ENCODE measurements around the gene MKNK1.

Gene MKNK1

DNA sequence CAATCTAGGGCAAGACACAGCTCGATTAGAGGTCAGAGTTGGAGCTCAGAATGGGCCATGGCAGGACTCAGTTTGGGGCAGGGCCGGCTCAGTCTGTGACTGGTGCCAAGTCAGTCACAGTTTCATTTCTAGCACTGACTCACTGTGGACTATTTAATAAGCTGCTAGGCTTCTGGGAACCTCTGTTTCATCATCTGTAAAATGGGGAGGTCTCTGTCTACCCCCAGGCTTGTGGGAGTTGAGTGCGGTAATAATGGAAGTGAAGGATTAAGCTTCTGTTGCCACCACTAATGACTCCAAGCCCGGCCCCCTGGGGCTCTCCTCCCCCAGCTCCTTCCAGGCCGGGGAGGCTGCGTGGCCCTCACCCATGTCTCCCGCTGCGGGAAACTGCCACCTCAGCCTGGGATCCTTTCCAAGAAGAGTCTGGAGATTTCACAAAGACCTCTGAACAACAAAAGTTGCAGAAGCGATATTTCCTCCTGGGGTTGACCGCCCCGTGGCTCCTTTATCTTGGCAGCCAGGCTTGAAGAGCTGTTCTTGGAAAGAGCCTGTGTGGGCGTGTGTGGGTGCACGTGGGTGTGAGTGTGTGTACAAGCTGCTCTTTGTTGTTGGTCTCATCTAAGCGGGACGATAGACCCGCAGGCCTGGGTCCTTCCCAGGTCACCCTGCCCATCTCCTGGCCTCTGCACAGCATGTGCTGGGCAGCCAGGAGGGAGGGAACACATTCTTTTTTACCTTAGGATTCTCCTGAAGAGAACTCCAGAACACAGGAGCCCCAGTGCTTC, 81.7 kb downstream of the MKNK1 start:
- DNase-seq (ENCODE audit: low spot score): no peak

GRCh38 chr1:46521414-46521813, 82.7 kb downstream of the MKNK1 start:
- DNase-seq (ENCODE audit: low spot score): no peak

DNA sequence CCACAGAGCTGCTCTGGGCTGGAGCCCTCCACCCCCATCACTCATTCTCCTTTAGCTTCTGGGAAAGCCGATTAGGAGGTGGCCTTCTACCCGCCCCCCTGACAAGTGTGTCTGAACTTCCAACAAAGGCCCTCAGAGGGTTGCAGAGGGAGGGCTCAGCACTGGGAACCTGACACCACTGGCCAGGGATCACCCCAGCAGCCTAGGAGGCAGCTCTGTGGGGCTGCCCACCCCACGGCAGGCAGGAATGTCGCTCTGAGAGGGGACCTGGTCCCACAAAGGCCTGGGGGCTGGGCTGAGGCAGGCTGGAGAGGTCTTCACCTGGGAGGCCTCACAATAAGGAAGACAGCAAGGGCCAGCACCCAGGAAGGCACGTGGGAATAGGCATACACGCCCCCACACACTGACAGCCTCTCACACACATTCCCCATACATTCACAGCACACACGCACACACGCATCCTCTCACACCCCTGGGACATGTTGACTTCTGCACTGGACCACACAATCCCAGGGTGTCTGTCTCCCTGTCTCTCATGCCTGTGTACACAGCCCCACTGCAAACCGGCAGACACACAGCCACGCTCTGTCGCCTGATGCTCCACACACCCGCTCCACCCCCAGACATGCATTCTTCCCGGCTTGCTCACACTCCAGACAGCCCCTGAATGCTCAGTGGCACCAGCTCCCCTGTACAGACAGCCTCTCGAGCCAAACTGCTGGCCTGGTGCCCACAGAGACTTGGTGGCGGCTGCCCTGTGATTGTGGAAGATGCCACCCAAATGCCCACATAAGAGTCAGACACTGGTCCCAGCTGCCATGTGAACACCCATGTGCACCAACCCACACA, 83.8 kb downstream of the MKNK1 start:
- DNase-seq (ENCODE audit: low spot score): no peak

DNA sequence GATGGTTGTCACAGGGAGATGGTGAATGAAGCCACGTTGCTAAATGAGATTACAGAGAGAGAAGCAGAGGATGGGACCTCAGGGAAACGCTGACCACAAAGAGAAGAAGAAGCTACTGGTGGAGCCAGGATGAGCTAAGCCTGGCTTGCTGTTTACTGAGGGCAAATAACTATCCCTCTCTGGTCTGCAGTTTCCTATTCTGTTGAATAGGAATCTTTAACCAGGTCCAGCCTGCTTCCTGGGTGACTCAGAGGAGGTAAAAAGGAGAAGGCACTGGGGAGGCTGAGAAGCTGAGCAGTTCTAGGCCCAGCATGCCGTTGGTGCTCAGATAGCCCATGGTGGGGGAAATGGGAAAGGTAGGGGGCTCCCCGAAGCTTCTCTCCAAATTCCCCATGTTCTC, 84.9 kb downstream of the MKNK1 start:
- no peak for DNase-seq (ENCODE audit: low spot score)

GRCh38 chr1:46517932-46518498, 86.1 kb downstream of the MKNK1 start:
- DNase-seq (ENCODE audit: low spot score): no peak

- no peak for DNase-seq (ENCODE audit: low spot score)
Observed at GRCh38 chr1:46517010-46517600, 87.0 kb downstream of the MKNK1 start.

DNA sequence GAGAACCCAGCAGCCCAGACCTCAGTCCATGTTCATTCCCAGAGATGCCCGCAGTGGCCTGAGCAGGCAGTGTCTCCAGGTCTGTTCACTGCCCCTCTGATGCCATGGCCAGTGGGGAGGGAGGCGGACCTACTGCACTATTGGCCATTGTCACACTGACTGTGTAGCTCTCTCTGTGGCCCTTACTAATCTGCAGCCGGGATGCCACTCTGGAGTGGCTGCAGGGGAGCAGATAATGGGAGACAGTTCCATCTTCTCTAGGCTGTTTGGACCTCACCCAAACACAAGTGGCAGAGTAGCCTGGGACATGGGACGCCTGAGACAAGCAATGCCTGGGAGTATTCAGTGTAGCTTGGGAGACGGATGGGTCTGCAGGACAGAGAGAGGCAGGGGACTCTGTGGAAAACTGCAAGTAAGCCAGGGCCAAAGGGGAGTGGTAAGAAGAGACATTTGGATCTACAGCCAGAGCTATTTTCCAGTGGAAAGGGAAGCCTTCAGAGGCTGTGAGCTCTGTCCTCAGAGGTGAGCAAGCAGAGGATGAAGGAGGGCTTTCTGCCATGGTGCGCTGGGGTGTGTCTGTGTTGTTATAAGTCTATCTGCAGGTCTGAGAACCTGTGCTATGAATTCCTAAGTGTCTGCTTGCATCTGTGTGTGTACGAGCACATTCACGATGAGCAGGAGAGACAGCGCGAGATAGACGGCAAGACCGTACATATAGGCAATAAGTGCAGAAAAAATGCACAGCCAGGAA, 87.7 kb downstream of the MKNK1 start:
- no peak for DNase-seq (ENCODE audit: low spot score)

GRCh38 chr1:46515576-46515975, 88.5 kb downstream of the MKNK1 start:
- DNase-seq (ENCODE audit: low spot score): no peak

- no peak for DNase-seq (ENCODE audit: low spot score)
Observed at GRCh38 chr1:46513536-46513935, 90.5 kb downstream of the MKNK1 start.

DNA sequence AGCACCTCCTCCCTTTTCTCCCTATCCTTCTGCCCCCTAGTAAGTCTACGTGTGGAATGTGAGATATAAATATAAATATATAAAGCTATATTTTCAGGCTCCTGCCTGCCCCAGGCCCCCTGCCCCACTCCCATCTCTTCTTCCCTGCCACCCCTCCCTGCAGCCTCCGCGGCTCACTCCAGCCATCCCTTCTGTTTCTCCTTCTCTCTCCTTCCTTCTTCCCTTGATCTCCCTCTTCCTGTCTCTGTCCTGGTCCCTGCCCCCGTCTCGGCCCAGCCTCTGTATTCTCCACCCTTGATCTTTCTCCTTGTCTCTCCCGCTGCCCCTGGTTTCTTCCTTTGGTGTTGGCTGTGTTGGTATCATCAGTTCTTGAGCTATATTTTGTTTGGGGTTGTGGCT, 91.3 kb downstream of the MKNK1 start:
- no peak for DNase-seq (ENCODE audit: low spot score)

DNA sequence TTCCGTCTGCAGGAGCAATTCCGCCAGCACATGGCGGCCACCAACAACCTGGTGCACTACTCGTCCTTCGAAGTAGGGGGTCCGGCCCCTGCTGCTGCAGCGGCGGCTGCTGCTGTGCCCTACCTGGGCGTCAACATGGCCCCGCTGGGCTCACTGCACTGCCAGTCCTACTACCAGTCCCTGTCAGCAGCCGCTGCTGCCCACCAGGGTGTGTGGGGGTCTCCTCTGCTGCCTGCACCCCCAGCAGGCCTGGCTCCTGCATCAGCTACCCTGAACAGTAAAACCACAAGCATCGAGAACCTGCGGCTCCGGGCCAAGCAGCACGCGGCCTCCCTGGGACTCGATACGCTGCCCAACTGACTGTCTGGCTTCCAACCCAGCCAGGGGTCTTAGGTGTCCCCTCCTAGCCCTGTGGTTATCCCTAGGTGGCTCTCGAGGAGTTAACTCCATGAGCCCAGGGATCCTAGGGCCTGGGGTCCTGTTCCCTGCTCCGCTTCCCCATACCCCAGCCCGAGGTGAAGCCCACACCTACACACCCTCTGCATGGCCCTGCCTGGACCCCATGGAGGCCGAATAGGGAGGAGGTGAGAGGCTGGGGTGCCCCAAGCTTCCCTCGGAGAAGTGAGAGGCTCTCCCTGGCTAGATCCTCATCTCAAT, 91.8 kb downstream of the MKNK1 start:
- DNase-seq (ENCODE audit: low spot score): no peak

DNA sequence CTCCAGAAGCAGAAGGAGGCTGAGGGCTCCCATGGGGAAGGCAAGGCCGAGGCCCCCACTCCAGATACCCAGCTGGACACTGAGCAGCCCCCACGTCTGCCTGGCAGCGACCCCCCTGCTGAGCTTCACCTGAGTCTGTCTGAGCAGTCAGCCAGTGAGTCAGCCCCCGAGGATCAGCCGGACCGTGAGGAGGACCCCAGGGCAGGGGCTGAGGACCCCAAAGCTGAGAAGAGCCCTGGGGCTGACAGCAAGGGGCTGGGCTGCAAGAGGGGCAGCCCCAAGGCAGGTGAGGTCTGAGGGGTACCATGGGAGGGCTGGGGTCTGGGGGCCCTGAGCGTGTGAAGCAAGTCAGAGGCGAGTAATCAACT, 93.1 kb downstream of the MKNK1 start:
- DNase-seq (ENCODE audit: low spot score): no peak

- no peak for DNase-seq (ENCODE audit: low spot score)
Observed at GRCh38 chr1:46510341-46510997, 93.6 kb downstream of the MKNK1 start.

GRCh38 chr1:46508757-46509156, 95.3 kb downstream of the MKNK1 start:
- no peak for DNase-seq (ENCODE audit: low spot score)

All from HuH-7.5 (cell line).